ENCODE measurements around the gene TAF4.

DNA sequence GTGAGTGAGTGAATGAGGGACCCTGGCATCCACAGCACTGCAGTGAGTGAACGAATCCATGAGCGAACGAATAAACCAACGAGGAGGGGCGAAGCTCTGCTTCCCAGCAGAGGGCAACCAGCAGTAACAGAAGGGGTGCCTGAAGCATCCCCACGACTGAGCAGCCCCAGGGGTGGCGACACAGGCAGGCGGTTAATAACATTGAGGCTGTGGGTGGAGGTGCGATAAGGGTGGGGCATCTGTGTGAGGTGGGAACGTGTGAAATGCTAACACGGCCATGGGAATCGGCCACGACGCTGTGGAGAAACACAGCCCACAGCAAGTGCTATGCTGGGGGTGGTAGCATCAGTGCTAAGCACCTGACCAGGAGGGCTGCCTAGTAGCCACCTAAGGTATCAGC is 75.9 kb downstream of the TAF4 start:
- TF ChIP-seq CTCF (IDR thresholded peaks at IDR 0.05 in 4 of 5, conservative IDR thresholded peaks at IDR 0.05 in 1 of 5) (no peak), POLR2A (IDR thresholded peaks at IDR 0.05) (no peak)

Data from gastrocnemius medialis (tissue), 4 donors.